HepG2 (cell line): Measurements from ENCODE around the gene ELOVL2. TPM values are rescaled to one million over a fixed set of nuclear protein-coding genes. Genes with fewer than 3 reads are reported as not detected.

Experiments
- BCL3 ChIP-seq: sonication (generic); formaldehyde crosslinking; IDR thresholded peaks from 2 replicates; pipeline ENCODE4 v1.5.1; 2020; ENCODE audit warnings: mild to moderate bottlenecking, missing genetic modification reagents, moderate library complexity
- CREM ChIP-seq, 2 experiments: sonication (generic) in 1 of 2; formaldehyde crosslinking in 1 of 2; IDR thresholded peaks; 2 replicates each; pipeline versions ENCODE4 v1.4.0 to v1.6.1; 2016 to 2020; ENCODE audit warnings: antibody characterized with exemption in 1 of 2, mild to moderate bottlenecking in 1 of 2, missing genetic modification reagents in 1 of 2
- ELF4 ChIP-seq: sonication (generic); formaldehyde crosslinking; IDR thresholded peaks from 2 replicates; pipeline ENCODE4 v1.5.0; 2020; ENCODE audit warnings: missing genetic modification reagents, mild to moderate bottlenecking, moderate library complexity, borderline replicate concordance
- ESRRA ChIP-seq: sonication (generic); formaldehyde crosslinking; IDR thresholded peaks from 2 replicates; pipeline ENCODE4 v1.5.1; 2020; ENCODE audit warnings: mild to moderate bottlenecking, low read depth, missing genetic modification reagents
- GATA4 ChIP-seq: sonication (generic); IDR thresholded peaks from 2 replicates; pipeline ENCODE4 v1.6.1; 2016; ENCODE audit warnings: antibody characterized with exemption, low read depth, borderline replicate concordance
- GATAD2A ChIP-seq: IDR thresholded peaks from 2 replicates; pipeline ENCODE4 v1.6.1; 2016
- GFI1 ChIP-seq: sonication (generic); formaldehyde crosslinking; IDR thresholded peaks from 2 replicates; pipeline ENCODE4 v1.5.0; 2020; ENCODE audit warnings: missing genetic modification reagents, mild to moderate bottlenecking, borderline replicate concordance
- HNF4A ChIP-seq: sonication (generic); formaldehyde crosslinking; IDR thresholded peaks from 2 replicates; pipeline ENCODE4 v1.4.0; 2020; ENCODE audit warnings: missing genetic modification reagents
- KLF11 ChIP-seq: IDR thresholded peaks from 2 replicates; pipeline ENCODE4 v1.6.1; 2016; ENCODE audit warnings: missing compliant biosample characterization
- MTF2 ChIP-seq: sonication (generic); formaldehyde crosslinking; IDR thresholded peaks from 2 replicates; pipeline ENCODE4 v1.5.0; 2020; ENCODE audit warnings: missing genetic modification reagents, borderline replicate concordance
- NR2C2 ChIP-seq: sonication (generic); formaldehyde crosslinking; IDR thresholded peaks from 2 replicates; pipeline ENCODE4 v1.4.0; 2020; ENCODE audit warnings: missing genetic modification reagents, mild to moderate bottlenecking, moderate library complexity, borderline replicate concordance
- SPEN ChIP-seq: sonication (generic); formaldehyde crosslinking; IDR thresholded peaks from 2 replicates; pipeline ENCODE4 v1.5.1; 2020; ENCODE audit warnings: low read depth, mild to moderate bottlenecking, missing genetic modification reagents
- USF2 ChIP-seq, 2 experiments: sonication (generic) in 1 of 2; formaldehyde crosslinking in 1 of 2; IDR thresholded peaks; 2 replicates each; pipeline versions ENCODE4 v1.5.1 to v1.6.1; 2011 to 2020; ENCODE audit warnings: borderline replicate concordance in 1 of 2, low read depth in 1 of 2, low read length in 1 of 2, mild to moderate bottlenecking in 1 of 2, missing genetic modification reagents in 1 of 2, moderate library complexity in 1 of 2
- WIZ ChIP-seq: sonication (generic); formaldehyde crosslinking; IDR thresholded peaks from 2 replicates; pipeline ENCODE4 v1.5.1; 2020; ENCODE audit warnings: mild to moderate bottlenecking, missing genetic modification reagents
- ZNF143 ChIP-seq: sonication (generic); formaldehyde crosslinking; IDR thresholded peaks from 2 replicates; pipeline ENCODE4 v1.4.0; 2020; ENCODE audit warnings: missing genetic modification reagents
- ZNF24 ChIP-seq: fragments of 450-650 bp; IDR thresholded peaks from 2 replicates; pipeline ENCODE4 v1.6.1; 2017; ENCODE audit warnings: antibody characterized with exemption, mild to moderate bottlenecking
- ZNF589 ChIP-seq: sonication (generic); formaldehyde crosslinking; conservative IDR thresholded peaks from 2 replicates; pipeline ENCODE4 v1.8.0; 2022; ENCODE audit warnings: mild to moderate bottlenecking, moderate library complexity, missing genetic modification reagents
- ZNF772 ChIP-seq: sonication (generic); formaldehyde crosslinking; IDR thresholded peaks from 2 replicates; pipeline ENCODE4 v1.5.0; 2020; ENCODE audit warnings: mild to moderate bottlenecking, missing genetic modification reagents
- polyA plus RNA-seq, 8 experiments: library from polyadenylated mRNA; depleted of rRNA in 3 of 8; stranded (reverse) in 7 of 8; unstranded in 1 of 8; fragments of >200 nt; fragmentation: Illumina TruSeq in 4 of 8; extraction: Trizol in 4 of 8; gene quantifications; 2 replicates each; pipeline versions ENCODE4 v1.2.1 to v1.2.3, GENCODE V29; 2011 to 2016; ENCODE audit warnings: low read depth in 4 of 8, missing spikeins in 1 of 8, mixed read lengths in 1 of 8; ENCODE audit not compliant: insufficient read depth in 1 of 8
- total RNA-seq, 5 experiments: library from RNA; depleted of rRNA; stranded (reverse); fragments of >200 nt; fragmentation: Illumina TruSeq; extraction: Trizol; gene quantifications; 2 replicates each; pipeline ENCODE4 v1.2.3, GENCODE V29; 2016; ENCODE audit warnings: low read depth in 1 of 5
- TF ChIP-seq, protein P1 (sequence below): IDR thresholded peaks from 2 replicates; pipeline ENCODE4 v1.6.1; 2012; ENCODE audit warnings: low read depth, low read length, improper control_type of control experiment
- TF ChIP-seq, protein P2 (sequence below): sonication (generic); formaldehyde crosslinking; IDR thresholded peaks from 2 replicates; pipeline ENCODE4 v1.4.0; 2020; ENCODE audit warnings: missing genetic modification reagents, borderline replicate concordance

ELOVL2 gene
- total and polyA plus RNA-seq, 2 of the 13 experiments (the other 11 are each of a cell fraction or from before 2014, with no cell fraction given) = 43.6 to 65.4 TPM

DNA sequence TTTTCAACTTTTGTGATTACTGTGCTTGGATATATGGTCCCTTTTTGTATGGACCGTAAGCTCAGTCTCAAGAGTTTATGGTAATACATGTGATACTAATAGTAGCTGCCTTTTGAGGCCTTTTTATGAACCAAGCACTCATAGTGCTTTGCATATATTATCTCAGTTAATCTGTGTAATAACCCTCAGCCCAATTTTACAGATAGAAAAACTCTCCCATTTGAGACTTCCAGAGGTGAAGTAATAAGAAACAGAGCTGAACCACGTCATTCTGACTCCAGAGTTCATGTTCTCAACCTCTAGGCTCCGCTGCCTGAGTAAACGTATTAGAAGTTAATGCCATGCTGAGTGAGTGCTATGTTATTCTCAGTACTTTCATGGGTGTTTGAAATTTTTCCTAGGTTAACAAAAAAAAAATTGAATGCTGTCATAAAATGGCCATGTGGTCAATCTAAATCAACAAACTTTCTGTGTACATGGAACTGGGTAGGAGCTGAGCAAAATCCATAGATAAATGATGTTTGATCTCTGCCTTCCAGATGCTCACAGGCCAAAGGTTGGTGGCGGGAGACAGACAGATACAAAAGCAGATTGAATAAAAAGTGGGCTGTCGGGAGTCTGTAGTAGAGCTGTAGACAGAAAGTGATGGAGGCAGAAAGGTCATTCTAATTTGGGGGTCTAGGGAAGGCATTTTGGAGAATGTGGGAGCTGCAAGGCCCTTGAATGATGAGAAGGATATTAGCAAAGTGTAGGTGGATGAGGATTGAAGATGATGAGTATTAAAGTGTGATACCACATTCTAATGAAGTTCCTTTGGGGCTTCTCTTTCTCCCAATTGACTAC lies 22.6 kb upstream of the ELOVL2 start (continued):
- TF ChIP-seq ZNF589 (CRISPR knock-in tag) = peak; percentile 42; the same call in 1 of the 2 replicates
- TF ChIP-seq SPEN (CRISPR knock-in tag) = peak; percentile 29
- TF ChIP-seq USF2 (IDR thresholded peaks at IDR 0.05; ENCODE audit: low read depth, low read length) = peak; percentile 4; the same call in 1 of the 2 replicates
- TF ChIP-seq USF2 (CRISPR knock-in tag; IDR thresholded peaks at IDR 0.05; ENCODE audit: borderline replicate concordance) = peak; percentile 57; the same call in 1 of the 2 replicates
- TF ChIP-seq ZNF143 (CRISPR knock-in tag) = 0 out of 2 replicates have a peak, but pooled peaks have one; percentile 31
- TF ChIP-seq BCL3 (CRISPR knock-in tag) = peak; percentile 74; the same call in 1 of the 2 replicates
- TF ChIP-seq GFI1 (CRISPR knock-in tag) = peak; percentile 61; the same call in 1 of the 2 replicates
- no peak for TF ChIP-seq MTF2
- no peak for TF ChIP-seq KLF11 (CRISPR knock-in tag)
- TF ChIP-seq, protein P1, sequence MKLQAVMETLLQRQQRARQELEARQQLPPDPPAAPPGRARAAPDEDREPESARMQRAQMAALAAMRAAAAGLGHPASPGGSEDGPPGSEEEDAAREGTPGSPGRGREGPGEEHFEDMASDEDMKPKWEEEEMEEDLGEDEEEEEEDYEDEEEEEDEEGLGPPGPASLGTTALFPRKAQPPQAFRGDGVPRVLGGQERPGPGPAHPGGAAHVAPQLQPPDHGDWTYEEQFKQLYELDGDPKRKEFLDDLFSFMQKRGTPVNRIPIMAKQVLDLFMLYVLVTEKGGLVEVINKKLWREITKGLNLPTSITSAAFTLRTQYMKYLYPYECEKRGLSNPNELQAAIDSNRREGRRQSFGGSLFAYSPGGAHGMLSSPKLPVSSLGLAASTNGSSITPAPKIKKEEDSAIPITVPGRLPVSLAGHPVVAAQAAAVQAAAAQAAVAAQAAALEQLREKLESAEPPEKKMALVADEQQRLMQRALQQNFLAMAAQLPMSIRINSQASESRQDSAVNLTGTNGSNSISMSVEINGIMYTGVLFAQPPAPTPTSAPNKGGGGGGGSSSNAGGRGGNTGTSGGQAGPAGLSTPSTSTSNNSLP = peak; percentile 99
- TF ChIP-seq ZNF772 (CRISPR knock-in tag) = 0 out of 2 replicates have a peak, but pooled peaks have one; percentile 52
- peak; percentile 60; the same call in 1 of the 2 replicates for TF ChIP-seq NR2C2
- peak; percentile 93 for TF ChIP-seq CREM (IDR thresholded peaks at IDR 0.05)
- TF ChIP-seq CREM (CRISPR knock-in tag; IDR thresholded peaks at IDR 0.05) = no peak
- peak; percentile 52; the same call in 1 of the 2 replicates for TF ChIP-seq GATA4
- 0 out of 2 replicates have a peak, but pooled peaks have one; percentile 52 for TF ChIP-seq WIZ (CRISPR knock-in tag)
- TF ChIP-seq HNF4A (CRISPR knock-in tag) = peak; percentile 92
- TF ChIP-seq ESRRA (CRISPR knock-in tag) = peak; percentile 19; the same call in 1 of the 2 replicates
- TF ChIP-seq, protein P2, sequence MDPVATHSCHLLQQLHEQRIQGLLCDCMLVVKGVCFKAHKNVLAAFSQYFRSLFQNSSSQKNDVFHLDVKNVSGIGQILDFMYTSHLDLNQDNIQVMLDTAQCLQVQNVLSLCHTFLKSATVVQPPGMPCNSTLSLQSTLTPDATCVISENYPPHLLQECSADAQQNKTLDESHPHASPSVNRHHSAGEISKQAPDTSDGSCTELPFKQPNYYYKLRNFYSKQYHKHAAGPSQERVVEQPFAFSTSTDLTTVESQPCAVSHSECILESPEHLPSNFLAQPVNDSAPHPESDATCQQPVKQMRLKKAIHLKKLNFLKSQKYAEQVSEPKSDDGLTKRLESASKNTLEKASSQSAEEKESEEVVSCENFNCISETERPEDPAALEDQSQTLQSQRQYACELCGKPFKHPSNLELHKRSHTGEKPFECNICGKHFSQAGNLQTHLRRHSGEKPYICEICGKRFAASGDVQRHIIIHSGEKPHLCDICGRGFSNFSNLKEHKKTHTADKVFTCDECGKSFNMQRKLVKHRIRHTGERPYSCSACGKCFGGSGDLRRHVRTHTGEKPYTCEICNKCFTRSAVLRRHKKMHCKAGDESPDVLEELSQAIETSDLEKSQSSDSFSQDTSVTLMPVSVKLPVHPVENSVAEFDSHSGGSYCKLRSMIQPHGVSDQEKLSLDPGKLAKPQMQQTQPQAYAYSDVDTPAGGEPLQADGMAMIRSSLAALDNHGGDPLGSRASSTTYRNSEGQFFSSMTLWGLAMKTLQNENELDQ (CRISPR knock-in tag) = 0 out of 2 replicates have a peak, but pooled peaks have one; percentile 12
- peak; percentile 55; the same call in 1 of the 2 replicates for TF ChIP-seq GATAD2A (CRISPR knock-in tag)
- TF ChIP-seq ZNF24 = 0 out of 2 replicates have a peak, but pooled peaks have one; percentile 19
- 0 out of 2 replicates have a peak, but pooled peaks have one; percentile 71 for TF ChIP-seq ELF4 (CRISPR knock-in tag)
